HepG2 (cell line): ENCODE measurements around the gene IL1RL2. TPM values are rescaled to one million over a fixed set of nuclear protein-coding genes. Genes with fewer than 3 reads are reported as not detected.

Experiments used
- CBX1 ChIP-seq: IDR thresholded peaks from one replicate; pipeline ENCODE4 v1.6.1; 2016; ENCODE audit warnings: antibody characterized with exemption, low read depth
- CREM ChIP-seq, 2 experiments: sonication (generic) in 1 of 2; formaldehyde crosslinking in 1 of 2; IDR thresholded peaks; 2 replicates each; pipeline versions ENCODE4 v1.4.0 to v1.6.1; 2016 to 2020; ENCODE audit warnings: antibody characterized with exemption in 1 of 2, mild to moderate bottlenecking in 1 of 2, missing genetic modification reagents in 1 of 2
- EED ChIP-seq: sonication (generic); formaldehyde crosslinking; IDR thresholded peaks from 2 replicates; pipeline ENCODE4 v1.5.0; 2020; ENCODE audit warnings: mild to moderate bottlenecking, missing genetic modification reagents
- GPN1 ChIP-seq: sonication (generic); formaldehyde crosslinking; IDR thresholded peaks from 2 replicates; pipeline ENCODE4 v1.5.1; 2020; ENCODE audit warnings: missing genetic modification reagents, borderline replicate concordance
- PAF1 ChIP-seq: IDR thresholded peaks from 2 replicates; pipeline ENCODE4 v1.6.1; 2016; ENCODE audit warnings: missing genetic modification reagents, missing compliant biosample characterization
- SMARCC2 ChIP-seq: fragments of 450-650 bp; IDR thresholded peaks from 2 replicates; pipeline ENCODE4 v1.6.1; 2017; ENCODE audit warnings: antibody characterized with exemption, mild to moderate bottlenecking
- TEF ChIP-seq: sonication (generic); formaldehyde crosslinking; IDR thresholded peaks from 2 replicates; pipeline ENCODE4 v1.5.0; 2020; ENCODE audit warnings: missing genetic modification reagents
- YEATS2 ChIP-seq: sonication (generic); formaldehyde crosslinking; IDR thresholded peaks from 2 replicates; pipeline ENCODE4 v1.4.0; 2020; ENCODE audit warnings: missing genetic modification reagents, borderline replicate concordance
- ZMAT3 ChIP-seq: sonication (generic); formaldehyde crosslinking; conservative IDR thresholded peaks from 2 replicates; pipeline ENCODE4 v1.7.0; 2021; ENCODE audit warnings: missing genetic modification reagents
- ZNF276 ChIP-seq: sonication (generic); formaldehyde crosslinking; IDR thresholded peaks from 2 replicates; pipeline ENCODE4 v1.4.0; 2020; ENCODE audit warnings: mild to moderate bottlenecking, low read depth, missing genetic modification reagents
- ZNF33B ChIP-seq: sonication (generic); formaldehyde crosslinking; IDR thresholded peaks from 2 replicates; pipeline ENCODE4 v1.5.1; 2020; ENCODE audit warnings: mild to moderate bottlenecking, missing genetic modification reagents
- ZNF354B ChIP-seq: sonication (generic); formaldehyde crosslinking; IDR thresholded peaks from 2 replicates; pipeline ENCODE4 v1.8.0; 2022; ENCODE audit warnings: mild to moderate bottlenecking, missing genetic modification reagents
- ZNF431 ChIP-seq: sonication (generic); formaldehyde crosslinking; IDR thresholded peaks from 2 replicates; pipeline ENCODE4 v1.9.0; 2022; ENCODE audit warnings: missing genetic modification reagents, low read depth, mild to moderate bottlenecking, borderline replicate concordance
- ZNF512B ChIP-seq: sonication (generic); formaldehyde crosslinking; IDR thresholded peaks from 2 replicates; pipeline ENCODE4 v1.5.1; 2020; ENCODE audit warnings: missing genetic modification reagents, mild to moderate bottlenecking, borderline replicate concordance
- ZSCAN20 ChIP-seq: sonication (generic); formaldehyde crosslinking; IDR thresholded peaks from 2 replicates; pipeline ENCODE4 v1.4.0; 2020; ENCODE audit warnings: missing genetic modification reagents, mild to moderate bottlenecking, borderline replicate concordance
- ZSCAN21 ChIP-seq: sonication (generic); formaldehyde crosslinking; IDR thresholded peaks from 2 replicates; pipeline ENCODE4 v1.8.0; 2022; ENCODE audit warnings: mild to moderate bottlenecking, missing genetic modification reagents, moderate library complexity, borderline replicate concordance
- polyA plus RNA-seq, 8 experiments: library from polyadenylated mRNA; depleted of rRNA in 3 of 8; stranded (reverse) in 7 of 8; unstranded in 1 of 8; fragments of >200 nt; fragmentation: Illumina TruSeq in 4 of 8; extraction: Trizol in 4 of 8; gene quantifications; 2 replicates each; pipeline versions ENCODE4 v1.2.1 to v1.2.3, GENCODE V29; 2011 to 2016; ENCODE audit warnings: low read depth in 4 of 8, missing spikeins in 1 of 8, mixed read lengths in 1 of 8; ENCODE audit not compliant: insufficient read depth in 1 of 8
- total RNA-seq, 5 experiments: library from RNA; depleted of rRNA; stranded (reverse); fragments of >200 nt; fragmentation: Illumina TruSeq; extraction: Trizol; gene quantifications; 2 replicates each; pipeline ENCODE4 v1.2.3, GENCODE V29; 2016; ENCODE audit warnings: low read depth in 1 of 5
- TF ChIP-seq, protein P1 (sequence below): sonication (generic); formaldehyde crosslinking; IDR thresholded peaks from 2 replicates; pipeline ENCODE4 v1.4.0; 2020; ENCODE audit warnings: mild to moderate bottlenecking, missing genetic modification reagents

The IL1RL2 gene
- total and polyA plus RNA-seq, 2 of the 13 experiments (the other 11 are each of a cell fraction or from before 2014, with no cell fraction given): 0.03 TPM; not detected in 1

GRCh38 chr2:102240640-102241370 lies 54.0 kb downstream of the IL1RL2 start (continued):
- peak; percentile 49; the same call in 1 of the 2 replicates for TF ChIP-seq ZNF512B (CRISPR knock-in tag)
- TF ChIP-seq YEATS2 (CRISPR knock-in tag): peak; percentile 76; the same call in 1 of the 2 replicates
- no peak for TF ChIP-seq GPN1 (CRISPR knock-in tag)
- TF ChIP-seq TEF (CRISPR knock-in tag): no peak
- TF ChIP-seq ZNF354B: no peak
- peak; percentile 89; the same call in 1 of the 2 replicates for TF ChIP-seq ZMAT3 (CRISPR knock-in tag)
- no peak; the same call in 1 of the 2 replicates for TF ChIP-seq ZSCAN21 (CRISPR knock-in tag)
- TF ChIP-seq PAF1: no peak
- TF ChIP-seq ZNF276: peak; percentile 87
- 0 out of 2 replicates have a peak, but pooled peaks have one; percentile 37 for TF ChIP-seq ZNF33B (CRISPR knock-in tag)
- no peak for TF ChIP-seq ZNF431
- TF ChIP-seq CREM (IDR thresholded peaks at IDR 0.05): peak; percentile 40; the same call in 1 of the 2 replicates
- no peak for TF ChIP-seq CREM (CRISPR knock-in tag; IDR thresholded peaks at IDR 0.05)
- TF ChIP-seq CBX1: peak; percentile 62
- TF ChIP-seq ZSCAN20 (CRISPR knock-in tag): no peak; the same call in 1 of the 2 replicates
- no peak for TF ChIP-seq SMARCC2
- peak; percentile 94 for TF ChIP-seq EED
- TF ChIP-seq, protein P1, sequence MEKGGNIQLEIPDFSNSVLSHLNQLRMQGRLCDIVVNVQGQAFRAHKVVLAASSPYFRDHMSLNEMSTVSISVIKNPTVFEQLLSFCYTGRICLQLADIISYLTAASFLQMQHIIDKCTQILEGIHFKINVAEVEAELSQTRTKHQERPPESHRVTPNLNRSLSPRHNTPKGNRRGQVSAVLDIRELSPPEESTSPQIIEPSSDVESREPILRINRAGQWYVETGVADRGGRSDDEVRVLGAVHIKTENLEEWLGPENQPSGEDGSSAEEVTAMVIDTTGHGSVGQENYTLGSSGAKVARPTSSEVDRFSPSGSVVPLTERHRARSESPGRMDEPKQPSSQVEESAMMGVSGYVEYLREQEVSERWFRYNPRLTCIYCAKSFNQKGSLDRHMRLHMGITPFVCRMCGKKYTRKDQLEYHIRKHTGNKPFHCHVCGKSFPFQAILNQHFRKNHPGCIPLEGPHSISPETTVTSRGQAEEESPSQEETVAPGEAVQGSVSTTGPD (CRISPR knock-in tag): no peak
